GM12875 (cell line): ENCODE data around the gene POLR3E.
"Not testable (repeated sequence)": the region's sequence is repeated elsewhere in the genome, so short reads cannot be mapped to it uniquely, and the experiment has no call there.

Experiments
- H3K4me3 ChIP-seq: one replicate; pipeline ENCODE4 v1.5.1; 2011; ENCODE audit warnings: low read depth, low read length, control low read depth
- TF ChIP-seq, protein P1 (sequence below): IDR thresholded peaks from 2 replicates; pipeline ENCODE4 v1.5.1; 2011; ENCODE audit warnings: low read depth, mild to moderate bottlenecking, control low read depth, inconsistent platforms, low read length, moderate library complexity, borderline replicate concordance; ENCODE audit not compliant: insufficient read depth

Gene POLR3E

DNA sequence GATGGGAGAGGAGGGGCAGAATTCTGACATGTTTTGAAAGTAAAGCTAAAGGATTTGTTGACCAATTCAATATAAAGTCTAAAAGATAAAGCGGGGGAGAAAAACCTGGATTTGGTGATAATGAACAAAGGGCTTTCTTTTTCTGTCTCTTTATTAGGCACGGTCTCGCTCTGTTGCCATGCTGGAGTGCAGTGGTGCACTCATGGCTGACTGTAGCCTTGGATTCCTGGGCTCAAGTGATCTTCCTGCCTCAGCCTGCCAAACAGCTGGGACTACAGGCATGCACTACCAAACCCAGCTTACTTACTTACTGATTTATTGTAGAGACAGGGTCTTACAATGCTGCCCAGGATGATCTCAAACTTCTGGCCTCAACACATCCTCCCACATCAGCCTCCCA is 69.7 kb downstream of the POLR3E start:
- H3K4me3 ChIP-seq = no peak overlapping the region
- TF ChIP-seq, protein P1, sequence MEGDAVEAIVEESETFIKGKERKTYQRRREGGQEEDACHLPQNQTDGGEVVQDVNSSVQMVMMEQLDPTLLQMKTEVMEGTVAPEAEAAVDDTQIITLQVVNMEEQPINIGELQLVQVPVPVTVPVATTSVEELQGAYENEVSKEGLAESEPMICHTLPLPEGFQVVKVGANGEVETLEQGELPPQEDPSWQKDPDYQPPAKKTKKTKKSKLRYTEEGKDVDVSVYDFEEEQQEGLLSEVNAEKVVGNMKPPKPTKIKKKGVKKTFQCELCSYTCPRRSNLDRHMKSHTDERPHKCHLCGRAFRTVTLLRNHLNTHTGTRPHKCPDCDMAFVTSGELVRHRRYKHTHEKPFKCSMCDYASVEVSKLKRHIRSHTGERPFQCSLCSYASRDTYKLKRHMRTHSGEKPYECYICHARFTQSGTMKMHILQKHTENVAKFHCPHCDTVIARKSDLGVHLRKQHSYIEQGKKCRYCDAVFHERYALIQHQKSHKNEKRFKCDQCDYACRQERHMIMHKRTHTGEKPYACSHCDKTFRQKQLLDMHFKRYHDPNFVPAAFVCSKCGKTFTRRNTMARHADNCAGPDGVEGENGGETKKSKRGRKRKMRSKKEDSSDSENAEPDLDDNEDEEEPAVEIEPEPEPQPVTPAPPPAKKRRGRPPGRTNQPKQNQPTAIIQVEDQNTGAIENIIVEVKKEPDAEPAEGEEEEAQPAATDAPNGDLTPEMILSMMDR = no peak

DNA sequence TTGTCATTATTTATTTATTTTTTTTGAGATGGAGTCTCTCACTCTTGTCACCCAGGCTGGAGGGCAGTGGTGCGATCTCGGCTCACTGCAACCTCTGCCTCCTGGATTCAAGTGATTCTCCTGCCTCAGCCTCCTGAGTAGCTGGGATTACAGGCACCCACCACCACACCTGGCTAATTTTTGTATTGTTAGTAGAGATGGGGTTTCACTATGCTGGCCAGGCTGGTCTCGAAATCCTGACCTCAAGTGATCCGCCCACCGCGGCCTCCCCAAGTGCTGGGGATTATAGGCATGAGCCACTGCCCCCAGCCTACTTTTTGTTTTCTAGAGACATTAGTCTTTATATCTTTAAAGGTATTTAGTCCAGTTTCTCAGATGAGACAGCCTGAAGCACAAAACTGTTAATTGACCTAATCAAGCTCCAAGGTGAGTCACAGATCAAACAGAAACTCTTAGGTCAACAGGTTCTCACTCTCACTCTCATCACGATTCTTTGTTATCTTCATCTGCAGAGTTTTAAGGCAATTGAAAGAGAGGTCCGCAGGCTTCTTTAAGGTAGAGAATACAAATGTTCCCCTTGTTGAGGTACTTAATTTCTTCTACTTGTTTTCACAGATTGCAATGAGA is 71.1 kb downstream of the POLR3E start:
- not testable (repeated sequence) for H3K4me3 ChIP-seq

DNA sequence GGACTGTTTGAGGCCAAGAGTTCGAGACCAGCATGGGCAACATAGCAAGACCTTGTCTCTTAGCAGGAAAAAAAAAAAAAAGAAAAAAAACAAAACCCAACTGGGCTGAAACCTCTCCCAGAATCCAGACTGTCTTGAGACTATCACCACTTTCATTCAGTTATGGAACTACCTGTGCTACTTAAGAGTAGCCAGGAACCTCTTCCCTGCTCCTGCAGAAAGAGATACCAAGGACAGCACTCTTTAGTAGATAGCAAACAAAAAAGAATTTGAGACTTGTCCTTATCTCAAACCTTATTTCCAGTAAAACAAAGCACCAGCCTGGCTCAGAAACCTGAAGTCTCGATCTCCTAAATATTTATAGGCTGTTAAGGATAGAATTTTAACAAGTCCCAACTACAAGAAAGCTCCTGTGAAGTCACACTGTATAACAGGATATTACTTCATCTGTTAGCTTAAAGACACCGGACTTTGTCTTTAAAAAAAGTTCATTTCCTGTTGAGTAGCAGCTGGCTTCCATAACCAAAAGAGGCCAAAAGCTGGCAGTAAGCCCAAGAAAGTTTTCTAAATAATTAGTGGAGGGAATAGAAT is 72.1 kb downstream of the POLR3E start:
- no peak overlapping the region for H3K4me3 ChIP-seq
- TF ChIP-seq, protein P1 = no peak

DNA sequence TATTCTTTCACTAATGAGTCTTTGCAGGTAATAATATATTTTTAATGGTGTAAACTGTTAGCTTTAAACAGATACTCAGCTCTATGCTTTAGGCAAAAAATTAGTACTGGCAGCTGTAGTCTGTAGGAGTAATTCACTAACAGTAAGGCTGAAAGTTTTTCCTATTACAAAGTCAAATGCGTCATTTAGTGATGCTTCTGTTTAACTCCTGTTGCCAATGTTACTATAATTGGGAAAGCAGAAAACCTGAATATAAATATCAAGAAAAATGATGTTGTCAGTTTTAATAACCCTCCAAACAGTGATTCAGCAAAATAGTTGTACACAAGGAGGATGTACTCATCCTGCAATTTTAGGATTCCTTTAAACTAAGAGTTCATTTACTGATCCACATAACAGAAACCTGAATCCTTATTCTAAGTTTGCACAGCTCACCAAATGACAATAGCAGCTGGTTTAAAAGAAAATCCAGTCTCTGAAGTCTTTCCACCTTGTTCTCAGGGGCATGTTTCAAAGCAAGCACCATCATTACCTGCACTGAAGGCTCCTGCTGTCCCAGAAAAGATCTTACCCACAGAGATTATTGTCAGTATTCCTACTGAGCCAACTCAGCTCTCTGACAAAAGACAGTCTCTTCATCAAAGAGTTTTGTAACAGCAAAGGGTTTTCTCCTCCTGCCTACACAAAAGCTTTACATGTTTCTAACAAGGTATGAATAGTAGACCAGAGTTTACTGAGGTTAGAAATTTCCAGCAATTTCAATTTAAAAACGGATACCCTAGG is 73.0 kb downstream of the POLR3E start:
- no peak overlapping the region for H3K4me3 ChIP-seq
- TF ChIP-seq, protein P1 = no peak

DNA sequence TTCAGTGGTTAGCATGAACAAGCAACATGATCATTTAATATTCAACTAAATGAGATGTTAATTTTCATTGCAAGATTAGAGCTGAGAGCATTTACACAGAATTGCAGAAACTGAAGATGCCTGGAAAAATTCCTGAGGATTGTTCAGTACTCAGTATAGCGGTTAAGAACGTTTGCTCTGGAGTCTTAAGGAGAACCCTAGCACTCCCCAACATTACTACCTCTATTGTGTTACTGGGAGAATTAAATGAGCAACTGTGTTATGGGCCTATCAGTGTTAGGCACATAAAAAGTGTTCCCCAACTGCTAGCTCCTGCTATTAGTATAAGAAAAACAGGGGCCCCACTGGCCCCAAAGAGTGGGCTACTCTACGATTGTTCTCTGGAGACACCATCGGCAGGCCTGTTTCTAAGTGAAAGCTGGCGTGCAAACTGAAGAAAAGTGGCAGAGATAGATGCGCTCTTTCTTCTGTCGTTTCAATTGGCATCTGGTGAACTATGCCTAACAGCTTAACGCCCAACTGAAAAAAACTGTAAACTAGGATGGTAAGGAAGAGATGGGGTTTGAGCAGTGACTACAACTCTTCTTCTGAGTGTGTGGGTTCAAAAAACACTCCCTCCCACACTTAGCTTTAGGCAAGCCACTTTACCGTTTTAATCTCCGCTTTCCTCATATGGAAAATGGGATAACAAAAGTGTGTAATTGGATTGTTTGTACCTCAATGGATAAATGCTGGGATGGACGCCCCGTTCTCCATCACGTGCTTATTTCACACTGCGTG is 75.9 kb downstream of the POLR3E start:
- peak overlapping the region; percentile 57 for H3K4me3 ChIP-seq
- TF ChIP-seq, protein P1 = no peak

DNA sequence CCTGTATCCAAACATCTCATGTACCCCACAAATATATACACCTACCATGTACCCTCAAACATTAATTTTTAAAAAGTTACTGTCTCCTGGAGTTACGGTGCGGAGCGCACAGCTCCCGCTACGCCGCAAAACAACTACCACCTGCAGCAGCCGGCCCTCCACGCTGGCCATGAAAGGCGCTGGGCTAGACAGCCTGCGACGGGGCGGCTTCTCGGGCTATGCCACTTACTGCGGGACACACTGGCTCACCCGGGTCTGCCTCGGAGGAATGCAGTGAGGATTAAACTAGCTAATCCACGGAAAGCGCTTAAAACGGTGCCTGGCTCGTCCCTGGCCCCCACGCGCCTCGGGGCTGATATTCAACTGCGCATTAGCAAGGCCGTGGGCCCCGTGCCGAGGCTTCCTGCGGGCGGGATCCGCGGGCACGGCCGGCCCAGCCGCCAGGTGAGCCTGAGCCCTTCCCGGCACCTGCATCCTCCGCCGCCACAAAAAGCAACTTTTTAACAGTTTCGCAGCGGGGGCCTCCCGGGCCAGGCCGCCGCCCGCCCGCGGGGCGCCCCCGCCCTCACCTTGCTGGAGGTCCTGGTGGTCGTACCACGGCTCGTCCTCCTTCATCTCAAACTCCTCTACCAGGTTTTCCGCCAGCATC is 76.6 kb downstream of the POLR3E start:
- peak overlapping the region; percentile 57 for H3K4me3 ChIP-seq
- TF ChIP-seq, protein P1 = no peak
